ENCODE measurements around the gene ALDH1B1. TPM values are rescaled to one million over a fixed set of nuclear protein-coding genes. Genes with fewer than 3 reads are reported as not detected.

Gene ALDH1B1
- total RNA-seq: 30.2 and 48.3 TPM in 2 replicates

GRCh38 chr9:38392235-38393127 lies at the start of gene ALDH1B1:
TSS of gene ALDH1B1 (plus strand) at chr9:38392702. CDS start at chr9:38395749, 3,047 bp downstream.

GRCh38 chr9:38423973-38424843 lies 31.7 kb downstream of the ALDH1B1 start, which contains the start of gene IGFBPL1:
TSS of gene IGFBPL1 (minus strand) at chr9:38424454. CDS start at chr9:38424424, 30 bp downstream.

Other genes with a start within 250 kb of the ALDH1B1 start
- gene IGFBPL1, start 31.8 kb downstream of the ALDH1B1 start, total RNA-seq: under 0.01 and 1.7 TPM in 2 replicates
- gene ANKRD18A, start 227.9 kb downstream of the ALDH1B1 start, total RNA-seq: under 0.01 TPM in 1 of 2 replicates, not detected in the other